K562 (cell line): Measurements from ENCODE around the gene CTPS1. TPM values are rescaled to one million over a fixed set of nuclear protein-coding genes. Genes with fewer than 3 reads are reported as not detected.

ENCODE experiments used
- ATF1 ChIP-seq, 2 experiments: fragments of 450-650 bp in 1 of 2; IDR thresholded peaks; 2 replicates each; pipeline ENCODE4 v1.6.1; 2016; ENCODE audit warnings: missing compliant biosample characterization in 1 of 2, missing genetic modification characterization in 1 of 2
- CBX5 ChIP-seq: IDR thresholded peaks from 2 replicates; pipeline ENCODE4 v1.6.1; 2014; ENCODE audit warnings: low read depth, borderline replicate concordance
- ETV6 ChIP-seq, 3 experiments: fragments of 150-350 bp in 1 of 3; sonication (generic) in 1 of 3; formaldehyde crosslinking in 1 of 3; IDR thresholded peaks; 2 replicates each; pipeline versions ENCODE4 v1.6.1 to v1.8.0; 2014 to 2022; ENCODE audit warnings: borderline replicate concordance in 2 of 3, low read depth in 2 of 3, antibody characterized with exemption in 1 of 3, low read length in 1 of 3, mild to moderate bottlenecking in 1 of 3, missing genetic modification reagents in 1 of 3
- HDAC3 ChIP-seq: fragments of 450-650 bp; IDR thresholded peaks from 2 replicates; pipeline ENCODE4 v1.6.1; 2018; ENCODE audit warnings: borderline replicate concordance, mild to moderate bottlenecking, moderate library complexity; ENCODE audit not compliant: partially characterized antibody
- ILK ChIP-seq: fragments of 450-650 bp; IDR thresholded peaks from 2 replicates; pipeline ENCODE4 v1.6.1; 2016; ENCODE audit warnings: missing genetic modification characterization, low read depth, mild to moderate bottlenecking, missing compliant biosample characterization, moderate library complexity, borderline replicate concordance
- KLF16 ChIP-seq: IDR thresholded peaks from 2 replicates; pipeline ENCODE4 v1.6.1; 2016; ENCODE audit warnings: antibody characterized with exemption
- POLR2AphosphoS2 ChIP-seq: IDR thresholded peaks from 2 replicates; pipeline ENCODE4 v1.6.1; 2012; ENCODE audit warnings: low read length, improper control_type of control experiment
- RBM34 ChIP-seq: fragments of 200-400 bp; formaldehyde crosslinking; IDR thresholded peaks from 2 replicates; pipeline ENCODE4 v1.6.1; 2018; ENCODE audit warnings: low read length, borderline replicate concordance; ENCODE audit not compliant: insufficient read depth
- SAFB ChIP-seq: fragments of 200-400 bp; formaldehyde crosslinking; IDR thresholded peaks from 2 replicates; pipeline ENCODE4 v1.6.1; 2017; ENCODE audit warnings: low read depth, low read length, borderline replicate concordance
- SMARCE1 ChIP-seq: fragments of 450-650 bp; IDR thresholded peaks from 2 replicates; pipeline ENCODE4 v1.7.1; 2016; ENCODE audit warnings: mild to moderate bottlenecking
- TOE1 ChIP-seq, 2 experiments: fragments of 450-650 bp in 1 of 2; sonication (generic) in 1 of 2; formaldehyde crosslinking in 1 of 2; IDR thresholded peaks; 2 replicates each; pipeline versions ENCODE4 v1.7.1 to v1.8.0; 2016 to 2022; ENCODE audit warnings: borderline replicate concordance in 2 of 2, mild to moderate bottlenecking in 2 of 2, antibody characterized with exemption in 1 of 2, inconsistent platforms in 1 of 2, low read depth in 1 of 2, missing genetic modification reagents in 1 of 2, moderate library complexity in 1 of 2
- YY1 ChIP-seq, 3 experiments: IDR thresholded peaks; 2 replicates each; pipeline ENCODE4 v1.6.1; 2011; ENCODE audit warnings: low read length in 2 of 3, mild to moderate bottlenecking in 2 of 3, moderate library complexity in 2 of 3, borderline replicate concordance in 1 of 3, control low read depth in 1 of 3, low read depth in 1 of 3; ENCODE audit not compliant: insufficient read depth in 3 of 3, insufficient replicate concordance in 2 of 3, control insufficient read depth in 1 of 3, insufficient read length in 1 of 3; ENCODE audit errors: extremely low read depth in 1 of 3
- ZBTB1 ChIP-seq: sonication (generic); formaldehyde crosslinking; IDR thresholded peaks from 2 replicates; pipeline ENCODE4 v1.8.1; 2023; ENCODE audit warnings: missing genetic modification reagents, low read depth, mild to moderate bottlenecking, borderline replicate concordance
- ZNF707 ChIP-seq: fragments of 250-450 bp; sonication (Bioruptor Pico); conservative IDR thresholded peaks from 2 replicates; pipeline ENCODE4 v1.8.0; 2022; ENCODE audit warnings: inconsistent platforms, mild to moderate bottlenecking, moderate library complexity
- ZNF778 ChIP-seq: fragments of 450-650 bp; formaldehyde crosslinking; IDR thresholded peaks from 2 replicates; pipeline ENCODE4 v1.4.0; 2020; ENCODE audit warnings: mild to moderate bottlenecking, moderate library complexity
- polyA plus RNA-seq, 8 experiments: library from polyadenylated mRNA; depleted of rRNA in 4 of 8; stranded (reverse) in 5 of 8; unstranded in 3 of 8; fragments of >200 nt; fragmentation: Nextera tagmentation in 2 of 8; fragmentation: Illumina TruSeq in 1 of 8; extraction: Ambion mirVana in 2 of 8; extraction: Trizol in 1 of 8; gene quantifications; 2 replicates each; pipeline versions ENCODE4 v1.2.1 to v1.2.3, GENCODE V29; 2011 to 2014; ENCODE audit warnings: inconsistent platforms in 1 of 8, missing spikeins in 1 of 8
- total RNA-seq, 7 experiments: library from RNA; depleted of rRNA in 6 of 7; stranded (reverse); fragments of >200 nt in 6 of 7; fragmentation: Illumina TruSeq in 2 of 7; extraction: Trizol in 2 of 7; gene quantifications; 2 replicates each; pipeline versions ENCODE4 v1.2.1 to v1.2.3, GENCODE V29; 2011 to 2021; ENCODE audit warnings: low replicate concordance in 1 of 7
- TF ChIP-seq, protein P1 (sequence below): fragments of 450-650 bp; conservative IDR thresholded peaks from 2 replicates; pipeline ENCODE4 v1.6.1; 2016; ENCODE audit warnings: missing genetic modification characterization, low read depth, mild to moderate bottlenecking, control low read depth, missing compliant biosample characterization
- TF ChIP-seq, protein P2 (sequence below), 3 experiments: IDR thresholded peaks in 2 of 3; conservative IDR thresholded peaks in 1 of 3; 2 replicates each; pipeline ENCODE4 v1.5.1; 2011 to 2012; ENCODE audit warnings: low read length in 3 of 3, mild to moderate bottlenecking in 3 of 3, control low read depth in 2 of 3, improper control_type of control experiment in 1 of 3, inconsistent platforms in 1 of 3, low read depth in 1 of 3, mixed read lengths in 1 of 3, moderate library complexity in 1 of 3; ENCODE audit not compliant: insufficient read depth in 2 of 3
- TF ChIP-seq, protein P3 (sequence below): fragments of 250-450 bp; sonication (Bioruptor Pico); IDR thresholded peaks from 2 replicates; pipeline ENCODE4 v1.5.1; 2021; ENCODE audit warnings: mild to moderate bottlenecking
- TF ChIP-seq, protein P4 (sequence below): sonication (generic); formaldehyde crosslinking; IDR thresholded peaks from 2 replicates; pipeline ENCODE4 v1.9.0; 2022; ENCODE audit warnings: mild to moderate bottlenecking, missing genetic modification reagents

CTPS1 gene
- total and polyA plus RNA-seq, 9 of the 15 experiments (the other 6 are each of a cell fraction or from before 2014, with no cell fraction given) = 44.4 to 164 (median 87.7) TPM

DNA sequence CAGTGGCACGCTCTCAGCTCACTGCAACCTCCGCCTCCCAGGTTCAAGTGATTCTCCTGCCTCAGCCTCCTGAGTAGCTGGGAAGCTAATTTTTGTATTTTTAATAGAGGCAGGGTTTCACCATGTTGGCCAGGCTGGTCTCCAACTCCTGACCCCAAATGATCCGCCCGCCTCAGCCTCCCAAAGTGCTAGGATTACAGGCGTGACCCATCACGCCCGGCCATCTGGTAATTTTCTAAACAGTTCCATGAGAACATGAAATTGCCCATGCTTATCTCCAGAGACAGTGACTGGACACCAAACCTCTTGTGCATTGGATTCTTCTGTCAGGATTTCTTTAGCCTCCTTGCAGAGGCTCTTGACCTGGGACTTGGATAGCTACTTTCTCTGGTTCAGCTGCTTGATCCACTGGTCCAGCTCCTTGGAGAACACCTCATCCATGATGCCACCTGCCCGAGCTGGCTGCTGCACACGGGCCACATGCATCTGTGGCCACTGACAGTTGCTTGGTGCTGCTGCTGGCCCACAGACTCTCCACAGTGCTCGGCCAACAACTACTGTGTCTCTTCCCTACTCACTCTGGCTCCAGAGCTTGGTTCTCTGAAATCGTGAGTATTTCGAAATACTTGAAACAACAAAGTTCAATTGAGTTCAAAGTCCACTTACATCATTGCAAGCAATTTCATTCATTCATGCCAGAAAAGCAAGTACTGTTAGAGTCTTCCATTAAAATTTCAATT lies 40.0 kb upstream of the CTPS1 start (continued):
- TF ChIP-seq YY1 (IDR thresholded peaks at IDR 0.05; ENCODE audit: borderline replicate concordance in 1 of 3, control insufficient read depth in 1 of 3, extremely low read depth in 1 of 3, insufficient read depth in 3 of 3, insufficient read length in 1 of 3, insufficient replicate concordance in 2 of 3, low read depth in 1 of 3, low read length in 2 of 3) (no peak), ATF1 (CRISPR knock-in tag; IDR thresholded peaks at IDR 0.05) (no peak), ATF1 (tag; IDR thresholded peaks at IDR 0.05) (peak; percentile 50; the same call in 1 of the 2 replicates), SAFB (no peak), KLF16 (peak; percentile 59; the same call in 1 of the 2 replicates), ZBTB1 (CRISPR knock-in tag) (no peak), TOE1 (IDR thresholded peaks at IDR 0.05; ENCODE audit: borderline replicate concordance) (0 out of 2 replicates have a peak, but pooled peaks have one; percentile 59), TOE1 (CRISPR knock-in tag; IDR thresholded peaks at IDR 0.05; ENCODE audit: borderline replicate concordance, low read depth) (no peak), CBX5 (no peak), POLR2AphosphoS2 (no peak), RBM34 (no peak), ETV6 (IDR thresholded peaks at IDR 0.05; ENCODE audit: borderline replicate concordance in 1 of 2, low read depth in 2 of 2, low read length in 1 of 2) (no peak), ETV6 (CRISPR knock-in tag; IDR thresholded peaks at IDR 0.05; ENCODE audit: borderline replicate concordance) (no peak), SMARCE1 (peak; percentile 91), ILK (tag) (no peak), ZNF778 (no peak), HDAC3 (peak; percentile 81), ZNF707 (no peak)
- TF ChIP-seq, protein P1, sequence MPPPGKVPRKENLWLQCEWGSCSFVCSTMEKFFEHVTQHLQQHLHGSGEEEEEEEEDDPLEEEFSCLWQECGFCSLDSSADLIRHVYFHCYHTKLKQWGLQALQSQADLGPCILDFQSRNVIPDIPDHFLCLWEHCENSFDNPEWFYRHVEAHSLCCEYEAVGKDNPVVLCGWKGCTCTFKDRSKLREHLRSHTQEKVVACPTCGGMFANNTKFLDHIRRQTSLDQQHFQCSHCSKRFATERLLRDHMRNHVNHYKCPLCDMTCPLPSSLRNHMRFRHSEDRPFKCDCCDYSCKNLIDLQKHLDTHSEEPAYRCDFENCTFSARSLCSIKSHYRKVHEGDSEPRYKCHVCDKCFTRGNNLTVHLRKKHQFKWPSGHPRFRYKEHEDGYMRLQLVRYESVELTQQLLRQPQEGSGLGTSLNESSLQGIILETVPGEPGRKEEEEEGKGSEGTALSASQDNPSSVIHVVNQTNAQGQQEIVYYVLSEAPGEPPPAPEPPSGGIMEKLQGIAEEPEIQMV (tag) = no peak
- TF ChIP-seq, protein P2, sequence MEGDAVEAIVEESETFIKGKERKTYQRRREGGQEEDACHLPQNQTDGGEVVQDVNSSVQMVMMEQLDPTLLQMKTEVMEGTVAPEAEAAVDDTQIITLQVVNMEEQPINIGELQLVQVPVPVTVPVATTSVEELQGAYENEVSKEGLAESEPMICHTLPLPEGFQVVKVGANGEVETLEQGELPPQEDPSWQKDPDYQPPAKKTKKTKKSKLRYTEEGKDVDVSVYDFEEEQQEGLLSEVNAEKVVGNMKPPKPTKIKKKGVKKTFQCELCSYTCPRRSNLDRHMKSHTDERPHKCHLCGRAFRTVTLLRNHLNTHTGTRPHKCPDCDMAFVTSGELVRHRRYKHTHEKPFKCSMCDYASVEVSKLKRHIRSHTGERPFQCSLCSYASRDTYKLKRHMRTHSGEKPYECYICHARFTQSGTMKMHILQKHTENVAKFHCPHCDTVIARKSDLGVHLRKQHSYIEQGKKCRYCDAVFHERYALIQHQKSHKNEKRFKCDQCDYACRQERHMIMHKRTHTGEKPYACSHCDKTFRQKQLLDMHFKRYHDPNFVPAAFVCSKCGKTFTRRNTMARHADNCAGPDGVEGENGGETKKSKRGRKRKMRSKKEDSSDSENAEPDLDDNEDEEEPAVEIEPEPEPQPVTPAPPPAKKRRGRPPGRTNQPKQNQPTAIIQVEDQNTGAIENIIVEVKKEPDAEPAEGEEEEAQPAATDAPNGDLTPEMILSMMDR (IDR thresholded peaks at IDR 0.05 in 2 of 3, conservative IDR thresholded peaks at IDR 0.05 in 1 of 3; ENCODE audit: insufficient read depth in 2 of 3, low read depth in 1 of 3, low read length in 3 of 3) = no peak
- TF ChIP-seq, protein P3, sequence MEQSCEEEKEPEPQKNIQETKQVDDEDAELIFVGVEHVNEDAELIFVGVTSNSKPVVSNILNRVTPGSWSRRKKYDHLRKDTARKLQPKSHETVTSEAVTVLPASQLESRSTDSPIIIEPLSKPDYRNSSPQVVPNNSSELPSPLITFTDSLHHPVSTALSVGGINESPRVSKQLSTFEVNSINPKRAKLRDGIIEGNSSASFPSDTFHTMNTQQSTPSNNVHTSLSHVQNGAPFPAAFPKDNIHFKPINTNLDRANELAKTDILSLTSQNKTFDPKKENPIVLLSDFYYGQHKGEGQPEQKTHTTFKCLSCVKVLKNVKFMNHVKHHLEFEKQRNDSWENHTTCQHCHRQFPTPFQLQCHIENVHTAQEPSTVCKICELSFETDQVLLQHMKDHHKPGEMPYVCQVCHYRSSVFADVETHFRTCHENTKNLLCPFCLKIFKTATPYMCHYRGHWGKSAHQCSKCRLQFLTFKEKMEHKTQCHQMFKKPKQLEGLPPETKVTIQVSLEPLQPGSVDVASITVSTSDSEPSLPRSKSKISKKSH (CRISPR knock-in tag) = no peak
- TF ChIP-seq, protein P4, sequence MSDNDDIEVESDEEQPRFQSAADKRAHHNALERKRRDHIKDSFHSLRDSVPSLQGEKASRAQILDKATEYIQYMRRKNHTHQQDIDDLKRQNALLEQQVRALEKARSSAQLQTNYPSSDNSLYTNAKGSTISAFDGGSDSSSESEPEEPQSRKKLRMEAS (CRISPR knock-in tag) = 0 out of 2 replicates have a peak, but pooled peaks have one; percentile 23
